Measurements from ENCODE around the gene KLHL17.
"Not testable (repeated sequence)": the region's sequence is repeated elsewhere in the genome, so short reads cannot be mapped to it uniquely, and the experiment has no call there.

The KLHL17 gene

GRCh38 chr1:982765-983436, 22.5 kb downstream of the KLHL17 start:
- no peak for DNase-seq (ENCODE audit: low spot score)

DNA sequence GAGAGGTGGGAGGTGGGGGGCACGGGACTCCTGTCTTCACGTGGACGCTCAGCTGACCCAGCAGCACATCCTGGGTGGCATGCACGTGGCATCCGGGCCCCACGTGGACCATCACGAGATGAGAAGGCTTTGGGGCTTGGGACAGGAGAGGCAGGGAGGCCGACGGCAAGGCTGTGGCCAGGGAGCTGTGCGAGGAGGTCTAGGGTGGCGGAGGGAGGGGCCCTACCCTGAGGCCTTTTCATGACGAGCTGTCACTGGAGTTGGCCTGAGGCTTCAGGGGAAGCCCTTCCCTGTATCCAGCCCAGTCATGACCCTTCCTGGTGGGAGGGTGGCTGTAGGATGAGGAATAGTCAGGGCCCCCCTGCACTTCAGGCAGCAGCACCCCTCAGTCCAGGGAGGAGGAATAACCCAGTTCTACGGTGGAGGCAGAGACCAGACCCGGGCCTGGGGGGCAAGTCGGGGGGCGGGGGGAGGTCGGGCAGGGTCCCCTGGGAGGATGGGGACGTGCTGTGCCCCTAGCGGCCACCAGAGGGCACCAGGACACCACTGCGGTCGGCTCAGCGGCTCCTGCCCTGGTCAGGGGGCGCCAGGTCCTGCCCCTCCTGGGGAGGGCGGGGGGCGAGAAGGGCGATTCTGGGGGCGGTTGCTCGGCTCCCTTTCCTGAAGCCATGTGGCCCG, 23.6 kb downstream of the KLHL17 start:
- no peak for DNase-seq (ENCODE audit: low spot score)

- DNase-seq (ENCODE audit: low spot score), result no peak
These were observed 24.1 kb downstream of the KLHL17 start for GRCh38 chr1:984476-984814.

DNA sequence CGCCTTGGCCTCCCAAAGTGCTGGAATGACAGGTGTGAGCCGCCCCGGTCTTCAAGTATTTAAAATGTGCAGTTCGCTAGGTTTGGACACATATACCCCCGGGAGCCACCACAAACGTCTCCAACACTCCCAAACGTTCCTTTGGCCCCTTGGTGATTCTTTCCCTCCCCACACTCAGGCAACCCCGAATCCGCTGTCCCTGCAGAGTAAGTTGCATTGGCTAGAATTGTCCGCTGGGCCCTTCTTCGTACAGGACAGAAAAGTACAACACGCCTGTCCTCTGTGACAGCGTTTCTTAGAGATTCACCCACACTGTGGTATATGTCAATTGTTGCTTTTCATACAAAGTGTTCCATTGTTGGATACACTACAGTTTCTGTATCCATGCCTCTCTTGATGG, 24.7 kb downstream of the KLHL17 start:
- no peak for DNase-seq (ENCODE audit: low spot score)

- DNase-seq (ENCODE audit: low spot score), result not testable (repeated sequence)
These were observed 27.7 kb downstream of the KLHL17 start for GRCh38 chr1:988061-988460.

DNA sequence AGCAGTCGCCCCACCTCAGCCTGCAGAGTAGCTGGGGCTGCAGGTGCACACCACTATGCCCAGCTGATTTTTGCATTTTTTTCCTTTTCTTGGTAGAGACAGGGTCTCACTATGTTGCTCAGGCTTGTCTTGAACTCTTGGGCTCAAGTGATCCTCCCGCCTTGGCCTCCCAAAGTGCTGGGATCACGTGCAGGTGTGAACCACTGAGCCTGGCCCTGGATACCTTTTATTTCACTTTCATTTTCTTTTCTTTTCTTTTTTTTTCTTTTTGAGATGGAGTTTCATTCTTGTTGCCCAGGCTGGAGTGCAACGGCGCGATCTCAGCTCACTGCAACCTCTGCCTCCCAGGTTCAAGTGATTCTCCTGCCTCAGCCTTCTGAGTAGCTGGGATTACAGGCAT, 30.9 kb downstream of the KLHL17 start:
- not testable (repeated sequence) for DNase-seq (ENCODE audit: low spot score)

GRCh38 chr1:991895-992294, 31.5 kb downstream of the KLHL17 start:
- DNase-seq (ENCODE audit: low spot score), result no peak

- DNase-seq (ENCODE audit: low spot score), result no peak
These were observed 32.0 kb downstream of the KLHL17 start for GRCh38 chr1:992362-992761.

- DNase-seq (ENCODE audit: low spot score), result no peak
These were observed 33.1 kb downstream of the KLHL17 start for GRCh38 chr1:993379-993995.

DNA sequence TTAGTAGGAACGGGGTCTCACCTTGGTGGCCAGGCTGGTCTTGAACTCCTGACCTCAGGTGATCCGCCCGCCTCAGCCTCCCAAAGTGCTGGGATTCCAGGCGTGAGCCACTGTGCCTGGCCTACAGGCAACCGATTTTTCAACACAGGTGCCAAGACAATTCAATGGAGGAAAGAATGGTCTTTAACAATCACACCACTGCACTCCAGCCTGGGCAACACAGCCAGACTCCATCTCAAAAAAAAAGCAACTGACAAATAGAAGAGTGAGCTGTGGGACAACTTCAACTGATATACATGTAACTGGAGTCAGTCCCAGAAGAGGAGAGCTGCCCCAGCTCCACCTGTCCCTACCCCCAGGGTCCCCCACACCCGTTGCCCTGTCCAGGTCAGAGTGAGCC, 34.2 kb downstream of the KLHL17 start:
- DNase-seq (ENCODE audit: low spot score), result not testable (repeated sequence)

DNA sequence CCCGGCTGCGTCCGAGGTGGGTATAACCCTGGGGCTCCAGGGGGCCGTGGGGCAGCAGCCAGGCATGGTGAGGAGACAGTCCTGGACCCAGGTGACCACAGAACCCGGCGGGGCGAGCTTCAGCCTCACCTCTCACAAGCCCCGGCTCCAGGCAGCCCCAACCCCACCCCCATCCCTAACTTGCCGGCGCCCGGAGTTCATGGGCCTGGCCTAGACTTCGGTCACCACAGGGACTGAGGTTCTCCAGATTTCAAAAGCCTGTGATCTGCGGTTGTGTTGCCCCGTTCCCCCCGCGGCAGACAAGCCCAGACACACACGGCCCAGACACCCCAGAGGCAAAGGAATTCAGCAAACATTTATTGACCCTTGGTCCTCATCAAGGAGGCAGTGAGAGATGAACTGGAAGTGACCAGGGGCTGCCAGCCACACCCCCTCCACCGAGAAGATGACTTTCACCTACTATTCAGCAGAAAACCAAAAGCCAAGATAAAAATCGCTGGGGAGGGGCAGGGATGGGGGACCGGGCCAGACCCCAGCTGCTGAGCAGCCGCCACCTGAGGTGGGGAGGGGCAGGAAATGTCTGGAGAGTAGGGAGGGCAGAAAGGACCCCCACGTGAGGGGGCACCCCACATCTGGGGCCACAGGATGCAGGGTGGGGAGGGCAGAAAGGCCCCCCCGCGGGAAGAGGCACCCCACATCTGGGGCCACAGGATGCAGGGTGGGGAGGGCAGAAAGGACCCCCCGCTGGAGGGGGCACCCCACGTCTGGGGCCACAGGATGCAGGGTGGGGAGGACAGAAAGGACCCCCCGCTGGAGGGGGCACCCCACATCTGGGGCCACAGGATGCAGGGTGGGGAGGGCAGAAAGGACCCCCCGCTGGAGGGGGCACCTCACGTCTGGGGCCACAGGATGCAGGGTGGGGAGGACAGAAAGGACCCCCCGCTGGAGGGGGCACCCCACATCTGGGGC, 35.6 kb downstream of the KLHL17 start:
- no peak for DNase-seq (ENCODE audit: low spot score)

DNA sequence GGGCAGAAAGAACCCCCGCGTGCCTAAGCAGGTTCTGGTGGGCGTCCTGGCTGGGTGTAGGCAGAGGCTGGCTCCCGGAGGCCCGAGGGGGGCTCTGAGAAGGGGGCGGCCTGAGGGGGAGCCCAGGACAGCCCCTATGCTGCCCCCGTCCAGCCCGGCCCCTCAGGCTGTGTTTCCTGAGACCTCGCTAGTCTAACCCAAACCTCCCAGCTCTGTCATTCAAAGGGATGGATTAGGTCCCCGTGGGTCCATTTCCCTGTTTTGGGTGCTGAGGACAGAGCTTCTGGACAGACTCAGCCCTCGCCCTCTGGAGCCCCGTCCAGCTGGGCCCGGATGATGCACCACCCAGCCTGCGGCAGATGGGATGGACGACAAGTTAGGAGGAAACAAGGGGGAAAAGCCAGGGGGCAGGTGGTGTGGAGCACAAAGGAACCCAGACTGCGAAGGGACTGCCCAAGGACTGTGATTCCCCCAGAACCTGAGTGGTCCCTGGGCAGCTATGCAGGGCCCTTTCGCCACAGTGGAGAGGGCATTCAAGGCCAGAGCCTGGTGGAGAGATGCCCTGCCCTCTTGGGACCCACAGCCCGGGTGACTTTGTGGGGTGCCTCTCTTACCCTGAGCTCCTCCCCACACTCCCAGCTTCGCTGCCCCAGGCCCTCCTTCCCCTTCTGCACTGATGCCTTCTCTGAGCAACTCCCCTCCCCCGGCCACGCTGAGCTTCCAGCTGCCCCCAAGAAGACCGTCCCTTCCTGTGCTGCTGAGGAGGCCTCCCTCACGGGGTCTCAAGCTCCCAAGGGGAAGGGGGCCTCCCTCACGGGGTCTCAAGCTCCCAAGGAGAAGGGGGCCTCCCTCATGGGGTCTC, 36.7 kb downstream of the KLHL17 start:
- peak; percentile 62 for DNase-seq (ENCODE audit: low spot score)

DNA sequence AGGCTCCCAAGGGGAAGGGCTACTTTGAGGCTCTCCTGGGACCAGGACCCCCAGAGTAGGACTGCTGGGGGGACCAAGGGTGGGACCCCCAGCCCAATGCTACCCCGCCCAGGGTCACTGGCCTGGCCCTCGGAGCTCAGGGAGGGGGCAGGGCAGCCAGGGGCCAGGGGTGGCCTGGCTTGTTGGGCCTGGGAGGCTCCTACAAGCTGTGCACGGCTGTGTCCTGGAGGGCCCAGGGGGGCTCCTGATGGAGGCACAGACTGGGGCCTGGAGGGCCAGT, 37.3 kb downstream of the KLHL17 start:
- peak; percentile 64 for DNase-seq (ENCODE audit: low spot score)

- DNase-seq (ENCODE audit: low spot score), result peak; percentile 65
These were observed 37.8 kb downstream of the KLHL17 start for GRCh38 chr1:997993-998744.

DNA sequence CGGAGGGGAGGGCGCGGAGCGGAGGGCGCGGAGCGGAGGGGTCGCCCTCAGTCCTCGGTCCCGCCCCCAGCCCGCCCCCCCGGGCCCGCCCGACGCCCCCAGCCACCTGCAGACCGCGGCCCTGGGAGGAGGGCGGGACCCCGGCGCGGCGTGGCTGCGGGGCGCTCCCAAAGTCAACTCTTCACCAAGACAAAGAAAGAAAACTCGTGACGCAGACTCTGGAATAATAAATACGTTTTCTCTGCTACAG, 38.3 kb downstream of the KLHL17 start:
- no peak for DNase-seq (ENCODE audit: low spot score)

DNA sequence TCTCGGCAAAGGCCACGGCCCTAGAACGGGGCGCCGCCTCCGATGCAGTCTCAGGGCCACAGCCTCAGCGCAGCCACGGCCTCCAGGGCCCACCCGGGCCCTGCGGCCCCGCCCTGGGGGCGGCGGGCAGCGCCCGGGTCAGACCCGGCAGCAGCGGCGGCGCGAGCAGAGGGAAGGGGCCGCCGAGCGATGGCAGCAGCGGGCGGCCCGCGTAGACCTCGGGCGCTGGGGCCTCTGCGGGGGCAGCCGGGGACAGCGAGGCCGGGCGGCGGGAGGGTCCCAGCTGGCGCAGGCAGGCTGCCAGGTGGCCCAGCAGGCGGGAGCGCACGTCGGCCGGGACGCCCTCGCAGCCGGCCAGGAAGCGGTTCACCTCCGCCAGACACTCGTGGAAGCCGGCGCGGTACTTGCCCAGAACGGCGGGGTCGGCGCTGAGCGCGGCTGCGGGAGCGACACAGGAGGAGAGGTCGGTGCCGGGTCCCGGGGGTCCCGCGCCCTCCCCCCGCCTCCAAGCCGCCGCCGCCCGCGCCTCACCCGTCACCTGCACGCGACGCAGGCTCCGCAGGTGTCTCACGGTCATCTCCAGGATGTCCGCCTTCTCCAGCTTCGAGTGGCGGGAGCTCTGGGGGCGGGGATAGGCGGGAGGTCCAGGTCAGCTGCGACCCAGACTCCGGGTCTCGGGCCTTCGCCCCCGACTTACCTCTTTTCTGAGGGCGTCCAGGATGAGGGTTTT, 38.8 kb downstream of the KLHL17 start:
- peak; percentile 76 for DNase-seq (ENCODE audit: low spot score)

DNA sequence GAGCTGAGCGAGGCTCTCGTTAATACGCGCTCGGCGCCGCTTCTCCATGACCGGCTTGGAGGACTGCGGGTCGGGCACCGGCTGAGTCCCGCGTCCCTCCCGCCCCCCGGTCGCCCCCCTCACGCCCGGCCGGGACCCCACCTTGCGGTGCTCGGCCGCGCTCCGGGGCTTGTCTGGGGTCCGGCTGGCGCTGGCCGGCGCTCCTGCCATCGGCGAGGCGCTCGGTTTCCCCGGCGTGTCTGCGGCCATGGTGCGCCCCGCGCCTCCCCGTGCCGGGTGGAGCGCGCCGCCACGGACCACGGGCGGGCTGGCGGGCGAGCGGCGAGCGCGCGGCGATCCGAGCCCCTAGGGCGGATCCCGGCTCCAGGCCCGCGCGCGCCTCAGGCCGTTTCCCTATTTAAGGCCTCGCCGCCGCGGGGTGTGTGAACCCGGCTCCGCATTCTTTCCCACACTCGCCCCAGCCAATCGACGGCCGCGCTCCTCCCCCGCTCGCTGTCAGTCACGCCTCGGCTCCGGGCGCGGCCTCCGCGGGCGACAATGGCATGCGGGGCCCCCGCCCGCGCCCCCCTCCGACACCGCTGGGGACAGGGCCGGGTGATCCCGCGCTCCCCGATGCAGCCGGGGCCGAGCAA, 39.5 kb downstream of the KLHL17 start, which contains the start of gene HES4:
Gene HES4 (minus strand): TSS at position 373 of the 632 bp plus-strand sequence. CDS start 124 bp downstream, at position 249.
- DNase-seq (ENCODE audit: low spot score), result peak; percentile 96

- peak; percentile 92 for DNase-seq (ENCODE audit: low spot score)
These were observed 40.1 kb downstream of the KLHL17 start for GRCh38 chr1:1000357-1001056.

Measured in left forelimb (tissue), 1 donor.